ENCODE data around the gene TMEM132C.
"Not testable (repeated sequence)": the region's sequence is repeated elsewhere in the genome, so short reads cannot be mapped to it uniquely, and the experiment has no call there.

The TMEM132C gene

DNA sequence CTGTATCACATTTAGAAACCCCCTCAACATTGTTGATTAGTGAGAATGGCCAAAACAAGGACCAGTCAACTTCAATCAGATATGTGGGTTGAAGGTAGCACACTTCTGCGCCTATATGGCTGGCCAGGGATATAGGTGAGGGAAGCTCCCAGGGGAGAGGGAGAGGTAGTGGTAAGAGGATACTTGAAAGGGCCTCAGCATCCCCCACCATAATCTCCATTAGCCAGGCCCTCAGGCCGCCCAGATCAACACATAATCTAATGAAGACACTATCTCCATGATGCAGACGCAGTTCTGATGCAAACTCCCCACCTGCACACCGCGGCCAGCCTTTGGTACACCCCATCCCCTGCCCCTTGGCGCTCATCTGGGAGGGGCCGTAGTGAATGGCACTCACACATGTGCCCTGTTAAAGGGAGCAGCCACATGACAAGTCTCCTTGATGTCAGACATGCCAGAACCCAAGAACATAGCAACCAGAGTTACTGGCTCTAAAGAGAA, 158.0 kb downstream of the TMEM132C start:
- DNase-seq = no peak

DNA sequence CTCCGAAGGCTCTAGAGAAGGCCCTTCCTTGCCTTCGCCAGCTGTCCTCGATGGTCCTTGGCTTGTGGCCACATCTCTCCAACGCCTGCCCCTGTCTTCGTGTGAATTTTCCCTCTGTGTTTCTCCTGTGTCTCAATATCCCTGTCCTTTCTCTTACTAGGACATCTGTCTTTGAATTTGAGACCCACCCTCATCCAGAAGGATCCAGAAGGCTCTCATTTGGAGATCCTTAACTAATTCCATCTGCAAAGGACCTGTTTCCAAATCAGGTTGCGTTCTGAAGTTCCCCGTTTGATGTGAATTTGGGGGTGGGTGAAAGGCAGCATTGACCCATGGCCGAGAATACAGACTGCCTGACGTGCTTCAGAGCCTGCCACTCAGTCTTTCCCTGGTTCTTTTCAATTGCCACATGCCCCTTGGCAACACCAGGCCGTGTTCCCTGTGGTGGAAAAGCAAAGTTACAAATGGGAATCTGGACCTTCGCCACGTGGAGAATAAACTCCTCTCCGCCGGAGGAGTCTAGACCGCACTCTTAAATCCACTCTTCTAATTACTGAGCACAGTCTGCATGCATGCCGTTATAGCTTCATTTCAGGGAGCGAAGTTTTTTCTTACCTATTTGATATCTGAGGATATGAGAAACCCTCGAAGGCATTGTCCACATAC, 158.8 kb downstream of the TMEM132C start:
- no peak for DNase-seq

DNA sequence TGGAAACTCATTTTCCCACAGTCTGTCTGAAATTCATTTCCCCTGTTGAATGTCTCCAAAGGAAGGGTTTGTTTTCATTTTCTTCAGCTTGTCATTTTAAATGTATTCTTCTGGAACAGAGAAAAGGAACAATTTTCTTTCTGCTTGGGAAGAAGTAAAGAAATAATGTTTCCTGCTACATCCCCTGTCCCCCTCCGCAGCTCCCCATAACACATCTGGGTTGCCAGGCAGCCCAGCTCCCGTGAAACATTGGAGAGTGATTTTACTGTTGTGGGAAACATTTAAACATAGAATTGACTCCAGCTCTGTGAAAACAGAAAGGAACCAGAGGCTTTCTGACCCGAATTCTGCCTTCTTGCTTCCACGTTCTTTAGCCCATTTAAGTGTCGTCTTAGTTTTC, 159.5 kb downstream of the TMEM132C start:
- DNase-seq = no peak

DNA sequence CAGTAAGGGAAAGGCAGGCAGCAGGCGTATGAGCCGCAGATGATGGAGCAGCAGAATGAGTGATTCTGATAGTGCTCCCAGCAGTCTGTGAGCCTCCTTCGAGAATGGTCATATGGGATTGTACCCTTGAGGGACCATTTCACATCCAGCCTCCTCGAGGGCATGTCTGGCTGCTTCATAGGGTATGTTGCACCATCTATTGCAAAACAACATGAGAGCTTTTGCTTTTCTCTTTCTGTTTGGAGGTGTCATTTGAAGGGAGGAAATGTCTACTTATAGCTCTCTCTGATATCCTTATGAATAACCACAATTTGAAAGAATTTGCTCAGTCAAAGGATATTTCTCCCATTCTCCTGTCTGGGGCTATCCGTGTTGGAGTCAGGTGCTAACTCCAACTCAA, 172.8 kb downstream of the TMEM132C start:
- no peak for DNase-seq

DNA sequence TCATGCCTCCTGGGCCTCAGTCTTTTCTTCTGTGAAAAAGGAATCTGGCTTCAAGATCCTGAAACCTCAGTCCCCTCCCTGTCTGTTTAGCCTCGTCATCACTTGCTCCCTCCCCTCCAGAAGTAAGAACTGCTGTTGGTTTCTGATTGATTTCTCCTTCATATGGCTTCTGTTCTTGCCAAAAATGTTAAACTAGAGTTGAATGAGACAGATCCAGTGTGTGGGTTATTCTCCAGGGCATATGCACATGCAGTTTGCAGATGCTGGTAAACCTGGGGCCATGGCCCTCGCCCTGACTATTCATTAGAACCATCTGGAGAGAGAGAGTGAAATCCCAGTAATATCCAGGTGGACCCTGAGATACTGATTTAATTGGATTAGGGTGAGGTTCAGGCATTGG, 175.1 kb downstream of the TMEM132C start:
- no peak for DNase-seq

DNA sequence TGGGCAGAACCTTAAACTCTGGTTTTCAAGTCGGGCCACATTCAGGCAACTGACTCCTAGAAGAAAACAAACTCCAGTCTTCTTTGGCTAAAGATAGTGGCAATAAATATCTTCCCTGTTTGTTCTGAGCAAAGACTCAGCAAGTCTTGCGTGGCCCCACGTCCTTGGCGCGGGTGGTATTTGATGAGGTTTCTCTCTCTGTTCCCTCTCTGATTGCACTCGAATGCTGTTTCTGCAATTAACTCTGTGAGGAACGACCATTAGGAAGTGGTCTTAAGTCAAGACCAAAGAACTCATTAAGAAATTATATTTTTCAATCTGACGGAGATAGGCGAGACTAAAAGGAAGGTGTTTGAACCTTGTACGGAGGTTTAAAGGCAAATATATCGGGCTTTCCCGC, 177.6 kb downstream of the TMEM132C start:
- no peak for DNase-seq

DNA sequence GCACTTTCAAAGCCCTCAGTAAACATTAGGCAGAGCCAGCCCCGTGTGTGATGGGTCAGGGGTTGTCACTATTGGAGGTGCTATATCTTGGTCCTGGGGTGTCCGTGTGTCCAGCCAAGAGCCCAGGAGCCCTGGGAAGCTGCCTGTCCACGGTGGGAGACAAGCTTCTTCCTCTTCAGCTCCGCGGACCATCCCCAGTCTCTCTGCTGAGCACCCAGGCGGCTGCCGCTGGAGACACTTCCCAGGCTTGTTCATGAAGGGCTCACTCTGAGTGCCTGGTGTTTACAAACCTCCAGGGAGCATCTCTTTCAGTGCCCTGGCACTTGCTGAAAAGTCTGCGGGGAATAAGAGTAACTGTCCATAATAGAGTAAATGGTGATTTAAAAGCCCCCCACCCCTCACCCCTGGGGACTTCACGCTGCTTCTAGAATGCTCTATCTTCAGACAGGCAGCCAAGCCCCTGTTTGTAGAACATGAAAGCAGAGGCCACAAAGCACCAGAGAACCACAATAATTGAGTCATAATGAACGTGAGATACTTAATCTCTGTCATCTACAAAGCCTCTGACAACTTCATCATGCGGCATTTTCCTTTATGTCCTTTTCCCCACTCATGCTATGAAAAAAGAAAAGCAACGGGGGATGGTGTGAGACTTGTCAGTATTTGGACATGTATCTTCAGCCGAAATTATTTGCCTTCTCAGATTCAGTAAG, 178.6 kb downstream of the TMEM132C start:
- DNase-seq = no peak

DNA sequence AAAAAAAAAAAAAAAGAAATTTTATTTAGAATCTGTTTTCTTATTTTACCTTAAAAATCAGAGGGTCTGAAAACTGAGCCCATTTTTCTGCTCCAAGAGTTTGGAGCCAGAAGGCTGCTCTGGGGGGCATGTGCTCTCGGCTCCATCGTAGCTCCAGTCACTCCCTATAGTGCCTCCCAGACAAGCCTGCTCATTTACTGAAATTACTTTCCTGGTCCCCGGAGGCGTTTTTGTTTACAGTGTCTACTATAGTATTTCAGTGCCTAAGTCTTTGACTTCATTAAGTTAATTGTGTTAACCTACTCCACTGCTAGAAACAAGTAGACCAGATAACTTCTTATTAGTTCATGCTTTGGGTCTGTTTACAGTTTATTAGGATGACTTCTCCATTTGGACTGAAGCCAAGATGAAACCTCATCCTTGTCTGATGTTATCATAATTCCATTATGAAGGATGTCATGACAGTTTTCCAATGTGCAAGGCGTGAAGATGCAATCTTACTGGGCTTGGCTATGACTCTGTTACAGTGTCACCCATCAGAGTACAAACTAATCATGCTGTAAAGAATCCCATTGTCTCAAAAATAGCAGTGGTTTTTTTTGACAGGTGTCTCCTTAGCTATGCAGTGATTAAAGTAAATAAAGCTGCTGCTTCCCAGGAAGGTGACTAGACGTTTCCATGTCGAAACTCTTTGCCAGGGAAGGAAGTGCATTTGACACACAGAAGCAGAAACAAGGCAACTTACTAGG, 182.3 kb downstream of the TMEM132C start:
- DNase-seq = no peak

DNA sequence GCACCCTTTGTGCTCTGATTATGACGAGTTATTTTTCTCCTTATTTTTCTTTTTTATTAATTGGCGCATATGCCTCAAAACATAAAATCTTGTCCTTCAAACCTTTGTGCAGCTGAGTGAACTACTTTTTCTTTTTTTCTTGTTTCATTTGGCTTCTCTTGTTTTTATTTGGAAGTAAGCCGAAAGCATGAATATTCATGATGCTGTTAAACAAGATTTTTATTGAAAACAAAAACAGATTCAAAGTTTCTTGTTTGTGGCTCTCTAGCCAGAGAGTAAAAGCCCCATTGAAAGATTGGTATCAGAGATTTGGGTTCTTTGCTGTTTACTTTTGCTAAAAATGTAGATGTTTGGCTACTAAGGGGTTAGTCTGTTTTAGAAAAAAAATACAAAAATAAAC, 183.8 kb downstream of the TMEM132C start:
- DNase-seq = no peak

DNA sequence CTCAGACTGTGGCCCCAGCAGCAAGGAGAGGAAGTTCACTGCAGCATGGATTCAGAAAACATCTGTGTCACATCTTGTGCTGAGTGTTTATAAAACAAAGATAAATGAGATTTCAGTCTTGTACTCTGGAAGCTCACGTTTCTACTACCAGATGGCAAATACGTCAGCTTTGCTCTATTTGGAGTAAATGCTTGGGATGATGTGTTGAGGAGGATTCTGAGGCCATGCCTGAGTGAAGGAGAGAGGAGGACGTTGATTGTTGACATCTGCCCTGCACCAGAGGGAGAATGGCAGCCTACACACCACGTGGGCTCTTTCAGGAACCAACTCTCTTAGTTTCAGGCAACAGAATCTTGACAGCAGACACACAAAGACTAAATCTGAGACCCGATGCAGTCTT, 188.9 kb downstream of the TMEM132C start:
- DNase-seq = no peak

DNA sequence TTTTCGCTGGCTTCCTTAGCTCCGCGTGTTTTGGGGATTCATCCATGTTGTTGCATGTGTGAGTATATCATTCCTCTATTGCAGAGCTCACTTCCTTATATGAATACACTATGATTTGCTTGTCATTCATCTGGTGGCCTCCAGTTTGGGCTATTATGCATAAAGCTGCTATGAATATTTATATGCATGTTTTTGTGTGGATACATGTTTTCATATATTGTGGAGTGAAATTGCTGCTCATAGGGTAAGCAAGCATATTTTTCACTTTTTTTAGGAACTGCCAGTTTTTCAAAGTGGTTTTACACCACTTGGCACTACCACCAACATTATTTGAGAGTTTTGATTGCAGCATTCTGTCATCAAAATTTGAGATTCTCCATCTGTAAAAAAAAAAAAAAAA, 190.0 kb downstream of the TMEM132C start:
- DNase-seq = no peak

DNA sequence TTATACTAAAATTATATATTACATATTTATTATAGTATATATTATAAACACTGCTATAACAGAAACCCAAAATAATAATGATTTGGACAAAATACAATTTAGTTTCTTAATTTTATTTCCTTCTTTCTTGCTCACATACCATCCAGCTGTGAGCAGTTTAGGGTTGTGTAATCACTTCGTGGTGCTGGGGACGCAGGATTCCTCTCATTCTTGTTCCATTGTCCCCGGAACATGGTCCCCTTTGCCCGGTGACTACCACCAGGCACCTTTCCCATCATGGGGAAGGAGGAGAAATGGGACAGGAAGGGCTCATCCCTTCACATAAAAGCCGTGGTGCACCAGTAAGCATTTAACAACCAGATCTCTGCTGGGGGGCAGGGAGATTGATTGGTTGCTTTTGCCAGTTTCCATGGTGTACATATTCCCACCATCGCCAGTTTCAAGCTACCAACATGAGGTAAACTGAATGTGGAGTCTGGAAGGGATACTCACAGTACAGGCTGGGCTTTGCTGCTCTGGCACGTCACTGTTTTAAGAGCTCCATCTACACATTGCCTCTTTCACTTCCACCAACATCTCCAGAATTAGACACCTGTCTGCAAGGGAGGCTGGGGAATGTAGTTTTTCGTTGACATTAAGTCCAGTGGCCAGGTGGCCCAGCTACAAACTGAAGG, 191.5 kb downstream of the TMEM132C start:
- DNase-seq = no peak

DNA sequence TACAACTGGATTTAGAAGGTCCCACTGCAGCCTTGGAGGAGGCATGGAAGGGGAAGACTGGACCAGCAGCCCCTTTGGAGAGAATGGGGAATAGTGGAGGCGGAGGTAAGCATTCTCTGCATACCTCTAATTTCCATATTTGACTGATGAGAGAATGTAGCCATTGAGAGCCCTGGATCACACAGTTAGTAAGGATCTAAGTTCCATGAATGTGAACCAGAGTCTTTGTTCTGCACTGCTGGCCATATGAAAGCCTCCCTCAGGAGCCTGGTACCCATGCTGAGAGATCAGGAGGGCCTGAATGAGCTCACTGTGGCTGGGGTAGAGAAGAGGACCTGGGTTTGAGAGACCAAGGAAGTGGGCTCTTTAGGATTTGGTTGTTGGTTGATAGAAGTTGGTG, 192.1 kb downstream of the TMEM132C start:
- DNase-seq = no peak

DNA sequence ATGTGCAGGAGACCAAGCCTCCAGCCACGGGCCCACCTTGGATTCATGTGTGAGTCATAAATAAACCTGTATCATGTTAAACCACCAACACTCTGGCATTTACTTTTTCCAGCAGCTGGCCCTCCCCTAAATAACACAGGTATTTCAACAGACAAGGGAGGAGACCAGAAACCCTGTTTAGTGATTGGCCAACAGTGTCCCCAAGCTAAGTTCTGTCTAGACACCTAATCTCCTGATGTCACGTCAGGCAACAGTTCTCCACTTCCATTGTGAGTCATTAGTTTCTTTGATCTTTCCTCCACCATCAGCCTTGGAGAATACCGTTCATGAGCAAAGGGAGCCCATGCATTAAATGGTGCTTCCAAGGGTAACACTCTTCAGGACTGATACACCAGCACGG, 196.9 kb downstream of the TMEM132C start:
- DNase-seq = no peak

DNA sequence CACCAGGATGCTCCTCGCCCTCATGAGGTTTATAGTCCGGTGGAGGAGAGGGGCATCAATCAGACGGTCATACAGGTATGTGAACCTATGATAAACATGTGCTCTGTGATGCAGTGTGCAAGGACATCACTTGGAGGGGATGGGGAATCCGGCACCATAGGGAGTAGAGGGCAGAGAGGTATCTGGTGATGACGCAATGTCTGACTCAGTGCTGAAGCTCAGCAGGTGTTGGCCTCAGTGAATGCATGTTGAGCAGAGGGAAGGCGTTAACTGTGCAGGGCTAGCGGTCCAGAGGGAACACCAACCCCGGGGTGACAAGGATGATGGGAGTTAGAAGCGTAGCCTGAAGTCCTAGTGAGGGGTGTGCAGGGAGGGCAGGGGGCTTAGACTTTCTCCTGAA, 200.9 kb downstream of the TMEM132C start:
- no peak for DNase-seq

DNA sequence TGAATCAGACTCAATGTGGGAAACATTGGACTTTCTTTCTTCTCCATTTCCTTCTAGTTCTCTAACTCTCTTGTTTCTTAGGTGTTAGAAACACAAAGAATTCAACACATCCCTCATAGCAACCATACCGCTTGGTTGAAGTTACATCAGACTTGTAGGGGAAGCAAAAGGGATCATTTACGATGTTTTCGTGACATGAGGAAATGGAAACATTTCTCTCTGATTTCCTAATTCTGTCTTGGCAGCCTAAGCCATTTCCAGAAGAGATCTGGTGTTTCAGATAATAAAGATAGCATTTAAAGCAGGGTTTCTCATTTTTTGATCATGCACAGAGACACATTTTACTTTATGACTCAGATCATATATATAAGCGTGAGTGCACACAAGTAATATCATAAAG, 202.0 kb downstream of the TMEM132C start:
- DNase-seq = no peak

DNA sequence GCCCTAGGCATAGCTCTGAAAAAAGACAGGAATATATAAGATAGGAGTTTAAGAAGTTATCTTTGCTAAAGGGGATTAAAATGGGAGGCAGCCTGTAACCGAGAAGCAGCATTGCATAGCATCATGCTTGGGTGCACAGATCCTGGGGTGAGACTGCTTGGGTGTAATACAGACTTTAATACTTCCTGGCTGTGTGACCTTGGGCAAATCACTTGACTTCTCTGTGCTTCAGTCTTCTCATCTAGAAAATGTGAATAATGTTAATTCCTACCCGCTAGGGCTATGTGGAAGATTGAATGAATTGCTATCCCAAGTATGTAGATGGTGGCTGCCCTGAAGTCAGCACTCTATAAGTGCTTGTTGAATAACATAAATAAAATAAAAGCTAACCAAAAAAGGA, 204.5 kb downstream of the TMEM132C start:
- no peak for DNase-seq

DNA sequence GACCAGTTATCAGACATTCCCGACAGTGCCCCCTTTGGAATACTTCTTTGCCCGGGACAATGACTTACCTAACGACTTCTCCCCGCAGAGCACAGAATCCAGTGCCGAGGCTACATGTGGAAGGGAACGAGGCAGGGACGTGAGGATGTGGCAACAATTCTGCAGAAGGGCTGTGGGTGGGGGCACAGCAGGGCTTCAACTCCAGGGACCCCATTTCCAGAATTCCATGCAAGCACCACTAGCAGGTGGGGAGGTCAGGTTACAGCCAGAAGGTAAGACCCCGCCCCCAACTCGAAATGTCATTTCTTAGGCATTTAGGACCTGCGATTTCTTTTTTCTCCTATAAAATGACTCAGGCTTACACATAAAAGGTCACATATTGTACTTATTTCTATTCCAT, 207.9 kb downstream of the TMEM132C start:
- DNase-seq = no peak

DNA sequence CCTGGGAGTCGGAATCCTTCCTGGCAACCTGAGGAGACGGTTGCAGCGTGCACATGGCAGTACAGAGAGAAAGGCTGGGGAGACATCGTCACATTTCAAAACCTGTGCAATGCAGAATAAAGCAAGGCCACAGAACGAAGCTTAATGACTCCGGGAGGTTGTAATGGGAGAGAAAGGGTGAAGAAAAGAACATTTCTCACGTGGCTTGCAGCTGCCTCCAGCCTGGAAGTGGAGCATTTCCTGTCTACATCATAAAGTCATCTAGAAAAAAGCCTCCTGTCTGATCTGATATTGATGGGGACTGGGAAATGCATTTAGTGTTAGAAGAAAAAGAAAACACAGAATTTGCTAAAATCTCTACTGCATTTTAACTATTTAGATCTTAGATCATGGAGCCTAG, 209.3 kb downstream of the TMEM132C start:
- no peak for DNase-seq

DNA sequence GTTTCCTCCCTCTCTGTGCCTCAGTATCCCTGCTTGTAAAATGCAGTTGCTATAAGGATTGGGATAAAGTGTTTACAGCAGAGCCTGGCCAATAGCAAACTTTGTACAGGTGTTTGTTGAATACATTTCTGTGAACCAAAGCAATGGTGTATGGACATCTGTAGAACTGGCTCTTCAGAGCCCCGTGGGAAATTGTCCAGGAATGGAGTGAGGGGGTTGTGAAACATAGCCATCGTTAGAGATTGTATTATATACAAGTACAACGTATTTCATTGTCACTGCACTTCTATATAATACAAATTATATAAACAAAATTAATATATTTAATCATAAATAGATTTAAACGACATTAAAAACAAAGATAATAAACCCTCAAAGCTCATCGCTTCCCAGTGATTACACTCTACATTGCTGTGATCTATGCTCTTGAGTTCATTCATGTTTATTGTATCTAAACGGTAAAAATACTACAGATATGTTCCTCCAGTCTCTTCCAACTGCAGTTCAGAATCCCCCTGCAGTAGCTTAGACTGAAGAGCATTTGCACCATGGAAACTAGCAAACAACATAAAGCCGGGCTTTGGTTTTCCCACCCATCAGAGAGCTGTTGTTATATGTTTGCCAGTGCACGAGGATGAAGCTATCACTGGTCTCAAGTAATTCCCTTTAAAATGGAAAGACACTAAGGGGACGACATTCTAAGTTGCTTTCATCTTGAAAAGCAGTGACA, 216.7 kb downstream of the TMEM132C start:
- no peak for DNase-seq

DNA sequence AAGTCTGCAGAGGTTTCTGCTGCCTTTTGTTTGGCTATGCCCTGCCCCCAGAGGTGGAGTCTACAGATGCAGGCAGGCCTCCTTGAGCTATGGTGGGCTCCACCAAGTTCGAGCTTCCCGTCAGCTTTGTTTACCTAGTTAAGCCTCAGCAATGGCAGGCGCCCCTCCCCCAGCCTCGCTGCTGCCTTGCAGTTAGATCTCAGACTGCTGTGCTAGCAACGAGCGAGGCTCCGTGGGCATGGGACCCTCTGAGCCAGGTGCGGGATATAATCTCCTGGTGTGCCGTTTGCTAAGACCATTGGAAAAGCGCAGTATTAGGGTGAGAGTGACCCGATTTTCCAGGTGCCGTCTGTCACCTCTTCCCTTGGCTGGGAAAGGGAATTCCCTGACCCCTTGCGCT, 230.4 kb downstream of the TMEM132C start:
- not testable (repeated sequence) for DNase-seq

DNA sequence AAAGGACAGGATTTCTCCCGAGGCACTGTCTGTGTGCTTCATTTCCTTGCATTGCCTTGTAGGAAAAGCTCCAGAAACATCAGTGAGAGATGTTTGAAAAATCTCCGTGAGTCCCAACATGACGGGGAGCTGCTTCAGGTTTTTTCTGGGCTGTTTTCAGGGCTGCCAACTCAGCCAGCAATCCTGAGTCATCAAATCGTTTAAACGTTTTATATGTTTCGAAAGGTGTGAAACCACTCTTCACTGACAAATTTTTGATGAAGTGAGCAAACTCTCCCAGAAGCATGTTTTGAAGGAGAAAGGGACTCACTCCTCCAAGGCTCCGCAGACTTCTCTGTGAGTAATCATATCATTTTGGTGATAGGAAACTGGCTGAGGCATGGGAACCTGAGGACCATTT, 240.5 kb downstream of the TMEM132C start:
- no peak for DNase-seq

DNA sequence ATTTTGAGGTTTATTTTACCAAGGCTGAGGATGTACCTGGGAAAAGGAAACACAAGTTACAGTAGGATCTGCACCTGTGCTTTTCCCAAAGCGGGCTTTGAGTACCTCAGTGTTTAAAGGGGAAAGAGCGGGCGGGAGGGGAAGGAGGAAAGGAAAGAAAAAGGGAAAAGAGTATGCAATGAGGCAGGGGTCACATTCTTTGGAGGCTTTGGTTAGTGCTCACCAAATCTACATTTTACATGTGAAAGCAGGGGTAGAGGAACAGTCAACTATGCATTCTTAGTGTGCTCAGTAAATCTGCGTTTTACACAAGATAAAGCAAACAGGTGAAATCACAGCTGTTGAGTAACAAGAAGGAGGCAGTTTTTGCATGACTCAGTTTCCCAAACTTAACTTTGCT, 242.2 kb downstream of the TMEM132C start:
- DNase-seq = no peak
